HFFc6 (cell line): Measurements from ENCODE around the gene NOXA1. TPM values are rescaled to one million over a fixed set of nuclear protein-coding genes. Genes with fewer than 3 reads are reported as not detected.
A peak's percentile ranks its signal among the peaks of the same experiment; 100 is the strongest.

Experiments used
- DNase-seq: peaks from one replicate; pipeline ENCODE4 v3.0.0-alpha.2; 2018
- H3K27ac Mint-ChIP-seq: 2 replicates; pipeline ENCODE4 v1.8.0; 2020; ENCODE audit warnings: mild to moderate bottlenecking, mixed read lengths
- H3K27me3 Mint-ChIP-seq: 2 replicates; pipeline ENCODE4 v1.8.0; 2021; ENCODE audit warnings: mild to moderate bottlenecking, moderate library complexity, mixed read lengths; ENCODE audit not compliant: insufficient read depth
- H3K36me3 Mint-ChIP-seq: 2 replicates; pipeline ENCODE4 v1.8.0; 2021; ENCODE audit warnings: low read depth, mixed read lengths
- H3K4me1 Mint-ChIP-seq: 2 replicates; pipeline ENCODE4 v1.8.0; 2020; ENCODE audit warnings: low read depth, mixed read lengths
- H3K4me3 Mint-ChIP-seq: 2 replicates; pipeline ENCODE4 v1.8.0; 2020; ENCODE audit warnings: mild to moderate bottlenecking, moderate library complexity, mixed read lengths
- H3K9me3 Mint-ChIP-seq: 2 replicates; pipeline ENCODE4 v1.8.0; 2020; ENCODE audit warnings: mild to moderate bottlenecking, mixed read lengths
- total RNA-seq, 6 experiments: library from RNA; stranded (reverse); fragmentation: NEBNext Ultra II Directional; extraction: Animal tissue kit (Norgen Biotek cat#: 25700); gene quantifications; 2 replicates in 1 of 6; 3 replicates in 5 of 6; pipeline ENCODE4 v1.2.3, GENCODE V29; 2021
- TF ChIP-seq, protein P1 (sequence below): fragments of 200-600 bp; sonication (generic); IDR thresholded peaks from 2 replicates; pipeline ENCODE4 v1.5.0; 2021; ENCODE audit warnings: antibody characterized with exemption, mild to moderate bottlenecking

NOXA1 gene
- total RNA-seq, 6 experiments from 2014 or later = 0.09 to 0.36 (median 0.20) TPM; not detected in 1

DNA sequence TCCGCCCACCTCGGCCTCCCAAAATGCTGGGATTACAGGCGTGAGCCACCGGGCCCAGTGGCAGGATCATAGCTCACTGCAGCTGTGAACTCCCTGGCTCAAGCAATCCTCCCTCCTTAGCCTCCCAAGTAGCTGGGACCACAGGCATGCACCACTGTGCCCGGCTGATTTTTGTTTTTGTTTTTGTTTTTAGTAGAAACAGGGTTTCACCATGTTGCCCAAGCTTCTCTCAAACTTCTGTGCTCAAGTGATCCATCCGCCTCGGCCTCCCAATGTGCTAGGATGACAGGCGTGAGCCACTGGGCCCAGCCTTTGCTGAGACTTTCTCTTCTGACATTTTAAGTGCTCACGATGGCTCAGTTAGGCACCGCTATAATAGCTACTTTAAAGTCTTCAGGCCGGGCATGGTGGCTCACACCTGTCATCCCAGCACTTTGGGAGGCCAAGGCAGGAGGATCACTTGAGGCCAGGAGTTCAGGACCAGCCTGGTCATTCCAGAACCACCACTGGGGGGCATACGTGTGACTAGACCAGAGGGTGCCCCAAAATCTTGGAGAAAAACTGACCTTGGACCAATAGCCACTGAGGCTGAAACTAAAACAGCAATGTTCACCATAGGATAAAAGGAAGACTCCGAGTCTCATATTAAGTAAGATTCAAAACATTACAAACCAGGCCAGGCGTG is 21.1 kb downstream of the NOXA1 start:
- Mint-ChIP-seq H3K27me3 (peaks cover 2% of the 10 kb centered on the region; the same call in 1 of the 2 replicates), H3K4me3 (no peak overlapping the region), H3K4me1 (peaks cover 30% of the 10 kb centered on the region), H3K27ac (no peak overlapping the region), H3K36me3 (no peaks in the 10 kb centered on the region), H3K9me3 (no peaks in the 10 kb centered on the region)
- no peak for DNase-seq
- TF ChIP-seq, protein P1, sequence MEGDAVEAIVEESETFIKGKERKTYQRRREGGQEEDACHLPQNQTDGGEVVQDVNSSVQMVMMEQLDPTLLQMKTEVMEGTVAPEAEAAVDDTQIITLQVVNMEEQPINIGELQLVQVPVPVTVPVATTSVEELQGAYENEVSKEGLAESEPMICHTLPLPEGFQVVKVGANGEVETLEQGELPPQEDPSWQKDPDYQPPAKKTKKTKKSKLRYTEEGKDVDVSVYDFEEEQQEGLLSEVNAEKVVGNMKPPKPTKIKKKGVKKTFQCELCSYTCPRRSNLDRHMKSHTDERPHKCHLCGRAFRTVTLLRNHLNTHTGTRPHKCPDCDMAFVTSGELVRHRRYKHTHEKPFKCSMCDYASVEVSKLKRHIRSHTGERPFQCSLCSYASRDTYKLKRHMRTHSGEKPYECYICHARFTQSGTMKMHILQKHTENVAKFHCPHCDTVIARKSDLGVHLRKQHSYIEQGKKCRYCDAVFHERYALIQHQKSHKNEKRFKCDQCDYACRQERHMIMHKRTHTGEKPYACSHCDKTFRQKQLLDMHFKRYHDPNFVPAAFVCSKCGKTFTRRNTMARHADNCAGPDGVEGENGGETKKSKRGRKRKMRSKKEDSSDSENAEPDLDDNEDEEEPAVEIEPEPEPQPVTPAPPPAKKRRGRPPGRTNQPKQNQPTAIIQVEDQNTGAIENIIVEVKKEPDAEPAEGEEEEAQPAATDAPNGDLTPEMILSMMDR = peak; percentile 32; the same call in 1 of the 2 replicates

DNA sequence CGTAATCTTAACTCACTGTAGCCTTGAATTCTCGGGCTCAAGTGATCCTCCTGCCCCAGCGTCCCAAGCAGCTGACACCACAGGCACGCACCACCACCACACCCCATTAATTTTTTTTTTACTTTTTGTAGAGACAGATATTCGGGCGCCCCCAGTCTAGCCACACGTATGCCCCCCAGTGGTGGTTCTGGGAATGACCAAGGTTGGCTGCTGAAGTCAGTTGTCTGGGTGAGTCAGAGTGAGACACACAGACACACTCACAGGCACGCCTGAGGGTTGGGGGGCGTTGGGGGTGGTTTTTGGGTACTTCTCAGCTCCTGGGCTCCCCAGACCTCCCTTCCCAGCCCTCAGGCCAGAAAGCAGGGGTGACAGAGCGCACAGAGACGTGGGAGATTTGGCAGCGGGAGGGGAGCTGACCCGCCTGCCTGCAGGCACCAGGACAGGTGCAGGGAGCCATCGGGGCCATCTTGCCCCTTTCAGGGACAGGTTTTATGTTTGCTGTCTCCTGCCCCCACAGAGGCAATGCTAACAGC is 22.1 kb downstream of the NOXA1 start:
- Mint-ChIP-seq H3K4me3 (no peak overlapping the region), H3K9me3 (no peaks in the 10 kb centered on the region), H3K27ac (no peak overlapping the region), H3K27me3 (peaks cover 2% of the 10 kb centered on the region; the same call in 1 of the 2 replicates), H3K36me3 (no peaks in the 10 kb centered on the region), H3K4me1 (peaks cover 30% of the 10 kb centered on the region)
- peak; percentile 82 for DNase-seq
- TF ChIP-seq, protein P1 = peak; percentile 90

DNA sequence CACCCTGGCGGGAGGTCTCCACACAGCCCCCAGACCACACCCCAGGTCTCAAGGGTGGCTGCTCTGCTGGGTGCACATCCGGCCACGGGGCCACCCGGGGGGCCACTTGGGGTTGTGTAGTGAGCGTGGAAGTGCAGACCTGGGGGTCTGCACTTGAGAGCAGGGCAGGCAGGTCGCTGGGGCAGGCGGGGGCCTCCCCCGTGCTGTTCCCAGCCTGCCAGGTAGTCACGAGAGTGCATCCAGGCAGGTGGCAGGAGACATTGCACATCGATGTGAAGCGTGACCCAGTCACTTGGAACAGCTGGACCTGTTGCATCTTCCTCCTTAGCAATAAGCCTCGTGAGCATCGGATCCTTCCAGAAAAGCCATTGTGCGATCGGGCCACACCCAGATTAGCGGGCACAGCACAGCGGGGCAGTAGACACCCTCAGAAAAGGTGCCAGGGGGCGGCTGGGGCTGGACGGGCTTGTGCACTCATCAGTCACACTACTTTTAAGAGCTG is 22.8 kb downstream of the NOXA1 start:
- Mint-ChIP-seq H3K4me3 (no peak overlapping the region), H3K27me3 (peaks cover 2% of the 10 kb centered on the region; the same call in 1 of the 2 replicates), H3K27ac (no peak overlapping the region), H3K36me3 (no peaks in the 10 kb centered on the region), H3K4me1 (peaks cover 30% of the 10 kb centered on the region), H3K9me3 (no peaks in the 10 kb centered on the region)
- TF ChIP-seq, protein P1 = no peak
- DNase-seq = no peak

DNA sequence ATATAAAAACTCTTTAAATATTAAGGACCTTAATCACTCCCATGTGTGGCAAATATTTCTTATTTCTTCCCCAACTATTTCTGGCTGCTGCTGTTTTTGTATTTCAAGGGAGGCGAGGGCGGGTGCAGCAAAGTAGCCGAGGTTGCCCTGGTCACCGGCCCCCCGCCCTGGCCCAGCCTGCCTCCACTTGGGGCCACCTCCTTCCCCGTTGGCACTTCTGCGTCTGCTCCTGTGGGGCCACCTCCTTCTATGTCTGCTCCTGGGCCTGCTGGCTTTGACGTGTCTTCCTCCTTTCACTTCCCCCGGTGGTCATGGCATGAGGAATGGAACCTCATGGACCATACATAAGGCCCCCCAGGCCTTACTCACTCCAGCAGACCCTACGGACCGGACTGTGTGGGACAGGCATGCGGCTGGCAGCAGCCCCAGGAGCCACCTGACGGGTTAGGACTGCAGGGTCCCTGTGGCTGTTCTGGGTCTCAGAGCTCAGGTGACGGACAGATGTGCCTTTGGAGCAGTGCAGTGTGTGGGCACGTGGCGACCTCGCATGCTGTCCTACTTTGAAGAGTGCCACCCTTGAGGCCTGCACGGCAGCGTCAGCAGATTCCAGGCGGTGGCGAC is 23.8 kb downstream of the NOXA1 start:
- TF ChIP-seq, protein P1 = no peak
- Mint-ChIP-seq H3K9me3 (no peaks in the 10 kb centered on the region), H3K27ac (no peak overlapping the region), H3K27me3 (peaks cover under 1% of the 10 kb centered on the region; the same call in 1 of the 2 replicates), H3K4me1 (peaks cover 27% of the 10 kb centered on the region), H3K4me3 (no peak overlapping the region), H3K36me3 (no peaks in the 10 kb centered on the region)
- no peak for DNase-seq

DNA sequence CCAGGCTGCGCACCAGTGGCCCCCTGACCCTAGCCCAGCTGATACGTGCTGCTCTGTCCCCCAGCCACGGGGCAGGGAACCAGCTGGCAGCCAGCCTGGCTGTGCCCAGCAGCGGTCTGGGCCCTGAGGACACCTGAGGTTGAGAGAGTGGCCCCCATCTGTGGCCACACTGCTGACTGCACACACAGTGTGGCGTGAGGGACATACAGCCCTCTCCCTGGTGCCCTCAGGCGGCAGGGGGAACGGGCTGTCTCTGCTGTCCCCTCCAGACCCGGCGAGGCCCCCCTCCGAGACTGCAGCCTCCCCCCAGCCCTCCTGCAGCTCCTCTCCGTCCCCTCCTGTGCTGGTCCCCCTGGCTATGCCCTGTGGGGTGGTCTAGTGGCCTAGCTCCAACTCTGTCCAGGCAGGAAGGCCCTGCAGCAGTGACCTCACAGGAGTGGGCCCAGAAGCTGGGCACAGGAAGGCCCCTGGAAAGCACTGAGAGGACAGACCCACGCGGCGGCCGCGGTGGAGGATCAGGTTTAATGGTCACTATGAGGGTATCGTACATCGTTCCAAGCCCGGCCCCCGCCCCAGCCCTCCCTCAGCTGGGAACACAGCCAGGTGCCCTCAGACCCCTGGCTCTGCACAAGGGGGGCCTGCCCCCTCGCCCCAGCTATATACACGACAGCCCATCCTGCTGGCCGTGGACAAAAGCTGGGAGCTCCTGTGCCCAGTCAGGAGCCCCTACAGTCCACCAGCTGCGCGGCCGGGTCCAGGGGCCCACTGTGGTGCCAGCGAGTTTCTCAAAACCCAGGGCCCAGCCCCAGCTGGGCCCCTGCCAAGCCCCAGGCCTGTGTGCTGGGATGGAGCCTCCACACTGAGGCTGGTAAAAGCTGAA is 24.8 kb downstream of the NOXA1 start:
- DNase-seq = no peak
- H3K9me3 Mint-ChIP-seq = no peaks in the 10 kb centered on the region
- H3K4me1 Mint-ChIP-seq = peaks cover 24% of the 10 kb centered on the region
- H3K36me3 Mint-ChIP-seq = no peaks in the 10 kb centered on the region
- H3K4me3 Mint-ChIP-seq = no peak overlapping the region
- TF ChIP-seq, protein P1 = no peak
- H3K27ac Mint-ChIP-seq = no peak overlapping the region
- no peaks in the 10 kb centered on the region for H3K27me3 Mint-ChIP-seq
